HG03460 (cell line): ENCODE data around the gene LYPD6B.

Experiments
- ATAC-seq: cut with Tn5 transposase; IDR thresholded peaks from one replicate; pipeline ENCODE4 v1.9.1; 2021; ENCODE audit not compliant: unreplicated experiment

LYPD6B gene

DNA sequence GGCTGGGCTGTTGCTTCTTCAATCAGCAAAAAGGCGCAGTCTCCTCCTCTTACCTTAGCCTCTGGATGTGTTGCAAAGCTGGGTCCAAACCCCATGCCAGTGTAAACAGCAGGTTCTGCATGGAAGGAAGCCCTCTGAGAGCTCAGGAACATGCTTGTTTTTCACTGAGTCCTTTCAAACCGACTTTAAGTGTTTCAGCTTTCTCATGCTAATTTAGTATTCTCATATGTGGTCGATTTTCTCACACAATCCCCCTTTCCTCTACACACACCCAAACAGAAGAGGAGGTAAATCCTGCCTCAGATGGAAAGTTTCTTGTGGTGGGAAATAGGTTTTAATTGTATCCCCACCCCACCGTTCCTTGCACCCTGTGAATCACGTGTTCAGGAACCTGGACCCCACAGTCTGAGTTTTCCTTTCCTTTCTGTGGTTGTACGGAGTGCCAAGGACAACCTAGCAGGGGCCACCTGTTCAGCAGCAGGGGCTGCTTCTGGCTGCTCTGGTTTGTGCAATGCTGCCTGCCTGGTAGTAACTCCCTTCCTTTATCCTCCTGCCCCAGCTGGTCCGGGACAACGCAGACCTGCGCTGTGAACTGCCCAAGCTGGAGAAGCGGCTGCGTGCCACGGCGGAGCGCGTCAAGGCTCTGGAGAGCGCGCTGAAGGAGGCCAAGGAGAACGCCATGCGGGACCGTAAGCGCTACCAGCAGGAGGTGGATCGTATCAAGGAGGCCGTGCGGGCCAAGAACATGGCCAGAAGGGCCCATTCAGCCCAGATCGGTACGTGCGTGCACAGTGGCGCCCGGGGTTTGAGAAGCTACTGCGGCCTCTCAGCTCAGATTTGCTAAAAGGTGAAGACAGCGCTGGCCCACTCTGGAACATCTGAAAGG lies 28.7 kb upstream of the LYPD6B start:
- ATAC-seq, result no peak

DNA sequence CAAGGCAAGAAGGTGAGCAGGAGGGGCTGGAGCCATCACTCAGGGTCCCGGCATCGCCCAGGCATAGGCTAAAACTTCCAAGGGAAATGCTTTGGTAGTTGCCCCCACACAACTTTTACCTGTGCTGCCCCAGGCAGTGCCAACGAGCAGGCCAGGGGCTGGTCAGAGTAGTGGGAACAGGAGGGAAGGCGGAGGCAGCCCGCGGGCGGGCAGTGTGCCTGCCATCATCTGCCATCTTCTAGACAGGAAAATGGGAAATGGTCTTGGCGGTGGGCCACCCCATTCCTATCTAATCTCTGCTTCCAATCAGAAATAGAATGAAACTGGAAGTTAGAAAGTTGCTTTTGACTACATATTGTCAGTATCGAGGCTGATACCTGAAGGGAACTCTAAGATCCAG lies 26.0 kb upstream of the LYPD6B start:
- ATAC-seq, result no peak

- ATAC-seq, result no peak
These were observed 23.0 kb upstream of the LYPD6B start for GRCh38 chr2:149015501-149015900.

DNA sequence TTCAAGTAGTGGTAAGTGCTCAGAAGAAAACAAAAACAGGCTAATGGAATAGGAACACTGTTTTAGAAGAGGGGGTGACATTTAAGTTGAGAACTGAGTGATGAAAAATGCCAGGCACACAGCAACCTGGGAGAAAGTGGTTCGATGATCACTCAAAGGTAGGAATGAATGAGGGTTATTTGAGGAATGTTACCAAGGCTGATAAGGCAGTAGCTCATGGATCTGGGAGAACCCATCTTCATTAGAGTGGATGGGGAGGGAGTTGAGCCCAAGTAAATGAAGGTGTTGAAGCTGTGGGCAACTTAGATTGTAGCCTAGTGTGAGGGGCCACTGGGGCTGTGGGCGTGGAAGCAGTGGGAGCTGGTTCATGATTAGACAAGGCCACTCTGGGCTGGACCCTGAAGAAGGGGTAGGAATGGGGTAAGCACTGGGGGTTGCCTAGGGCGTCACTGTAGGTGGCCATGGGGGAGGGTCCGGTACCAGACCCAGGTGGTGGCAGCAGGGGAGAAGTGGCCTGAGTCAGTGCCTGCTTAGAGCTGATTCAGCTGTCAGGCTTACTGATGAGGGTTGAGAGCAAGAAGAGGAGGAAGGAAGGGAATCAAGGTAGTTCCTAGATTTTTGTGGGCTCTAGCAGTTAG lies 22.5 kb upstream of the LYPD6B start:
- no peak for ATAC-seq

- no peak for ATAC-seq
These were observed 21.1 kb upstream of the LYPD6B start for GRCh38 chr2:149017116-149017985.

DNA sequence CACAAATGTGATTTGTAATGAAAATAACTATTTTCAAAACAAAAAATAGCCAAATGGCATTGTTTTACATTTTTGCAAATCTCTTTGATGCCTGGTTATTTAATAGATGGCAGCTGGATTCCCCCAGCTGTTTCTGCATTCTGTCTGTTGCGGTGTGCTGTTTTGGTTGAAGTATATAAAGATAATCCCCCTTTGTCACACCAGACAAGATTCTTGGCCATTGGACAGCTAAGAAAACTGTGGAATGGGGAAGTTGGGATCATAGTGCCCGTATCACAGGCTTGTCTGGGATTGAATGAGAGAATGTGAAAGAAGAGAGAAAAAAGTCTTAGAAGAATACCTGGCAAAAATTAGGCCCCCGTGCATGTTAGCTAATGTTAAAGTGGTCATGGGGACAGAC lies 19.5 kb upstream of the LYPD6B start:
- no peak for ATAC-seq

- no peak for ATAC-seq
These were observed 18.7 kb upstream of the LYPD6B start for GRCh38 chr2:149019768-149020167.

GRCh38 chr2:149020432-149020851 lies 18.1 kb upstream of the LYPD6B start:
- ATAC-seq, result peak; percentile 25

GRCh38 chr2:149021271-149021719 lies 17.2 kb upstream of the LYPD6B start:
- peak; percentile 71 for ATAC-seq

GRCh38 chr2:149021761-149022160 lies 16.7 kb upstream of the LYPD6B start:
- peak; percentile 66 for ATAC-seq

GRCh38 chr2:149023091-149023490 lies 15.4 kb upstream of the LYPD6B start:
- ATAC-seq, result no peak

- no peak for ATAC-seq
These were observed 10.8 kb upstream of the LYPD6B start for GRCh38 chr2:149027590-149028250.

DNA sequence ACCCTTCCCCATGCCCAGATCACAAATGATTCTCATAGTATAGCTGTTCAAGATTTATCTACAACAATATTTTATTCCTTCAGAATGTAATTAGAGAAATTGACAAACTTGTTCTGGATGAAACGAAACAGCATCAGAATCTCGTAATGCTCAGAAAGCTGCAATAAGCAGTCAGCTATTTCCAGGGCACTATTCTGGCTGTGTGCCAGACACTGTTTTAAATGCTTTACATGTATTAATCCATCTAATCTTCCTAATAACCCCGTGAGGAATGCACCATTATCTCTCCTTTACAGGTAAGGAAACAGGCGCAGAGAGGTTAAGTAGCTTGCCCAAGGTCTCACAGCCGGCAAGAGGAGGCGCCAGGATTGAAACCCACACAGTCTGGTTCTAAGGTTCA lies 10.1 kb upstream of the LYPD6B start:
- ATAC-seq, result no peak

- no peak for ATAC-seq
These were observed 9.6 kb upstream of the LYPD6B start for GRCh38 chr2:149028891-149029290.

DNA sequence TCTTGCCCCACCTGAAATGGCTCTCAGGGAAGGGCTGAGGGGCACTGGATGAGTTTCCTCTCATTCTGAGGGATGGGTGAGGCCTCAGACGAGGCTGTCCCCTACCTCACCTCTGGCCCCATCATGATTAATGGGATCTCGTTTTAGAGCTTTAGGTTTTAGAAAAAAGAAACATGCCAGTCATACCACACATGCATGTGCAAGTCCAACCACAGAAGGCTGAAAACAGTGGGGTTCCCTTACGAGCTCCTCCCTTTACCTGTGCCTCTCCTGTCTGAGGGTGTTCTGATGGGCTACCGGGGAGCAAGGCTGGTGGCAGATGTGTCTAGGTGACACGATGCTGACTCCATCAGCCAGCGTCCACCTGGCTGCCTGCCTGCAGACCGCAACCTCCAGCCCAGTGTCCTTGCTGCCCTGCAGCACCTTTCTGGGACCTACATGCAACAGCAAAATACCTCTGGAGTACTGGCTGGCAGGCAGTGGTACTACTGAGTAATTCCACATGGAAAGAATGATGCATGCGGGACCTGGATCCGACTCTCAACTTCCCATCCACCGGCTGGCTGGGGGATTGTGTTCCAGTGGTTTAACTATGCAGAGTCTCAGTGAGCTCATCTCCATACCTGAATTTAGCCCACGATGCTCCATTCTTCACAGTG lies 9.1 kb upstream of the LYPD6B start:
- ATAC-seq, result no peak

DNA sequence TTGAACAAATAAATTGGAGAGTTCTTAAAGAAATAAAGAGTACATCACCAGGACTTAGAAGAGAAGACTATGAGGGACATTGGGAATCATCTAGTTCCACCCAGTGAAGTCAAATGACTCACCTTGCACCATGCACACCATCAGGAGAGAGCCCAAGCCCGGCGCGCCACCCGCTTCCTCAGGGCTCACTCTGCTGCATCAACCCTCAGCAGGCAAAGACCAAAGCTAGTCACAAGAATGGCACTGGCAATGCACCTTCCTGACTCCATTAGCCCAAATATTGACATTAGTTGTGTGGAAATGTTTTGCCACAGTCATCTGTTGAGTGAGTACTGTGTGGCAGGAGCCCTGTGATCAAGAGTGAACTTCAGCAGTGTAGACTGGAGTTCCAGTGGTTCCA lies 7.1 kb upstream of the LYPD6B start:
- no peak for ATAC-seq

- ATAC-seq, result no peak
These were observed 4.8 kb upstream of the LYPD6B start for GRCh38 chr2:149033716-149034115.

- no peak for ATAC-seq
These were observed 4.1 kb upstream of the LYPD6B start for GRCh38 chr2:149034406-149034805.

DNA sequence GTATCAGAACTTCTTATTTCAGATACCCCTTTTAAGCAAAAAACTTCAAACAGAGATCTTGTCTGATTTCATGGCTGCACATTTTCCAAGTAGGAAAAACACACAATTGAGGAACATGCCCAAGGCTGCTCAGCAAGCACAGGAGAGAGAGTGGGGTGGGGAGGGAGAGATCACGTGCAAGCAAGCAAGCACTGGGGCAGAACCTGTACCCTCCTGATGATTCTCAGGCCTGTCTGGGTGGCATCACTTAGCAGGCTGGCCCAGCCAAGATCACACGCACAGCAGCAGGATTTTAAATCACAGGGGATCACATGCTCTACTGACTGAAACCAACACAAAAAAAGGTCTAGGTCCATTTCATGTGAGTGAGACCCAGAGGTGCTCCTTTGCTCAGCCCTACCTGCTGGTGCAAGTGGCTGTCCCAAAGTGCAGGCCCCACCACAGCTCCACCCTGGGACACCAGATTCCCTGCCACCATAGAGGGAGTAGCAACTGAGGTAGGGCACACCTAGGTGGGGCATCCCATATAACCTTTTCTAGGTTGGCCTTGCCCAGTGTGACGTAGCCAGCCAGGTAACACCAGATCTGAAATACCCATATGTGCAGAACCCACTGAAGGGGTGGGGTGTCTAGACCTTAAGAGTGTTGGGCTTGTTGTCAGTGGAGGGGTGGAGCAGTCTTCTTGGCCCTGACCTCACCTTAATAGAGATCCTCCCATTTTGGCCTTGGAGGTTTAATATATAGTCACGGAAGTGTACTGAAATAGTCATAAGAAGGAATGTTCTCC lies 1.8 kb upstream of the LYPD6B start:
- no peak for ATAC-seq

- ATAC-seq, result no peak
These were observed 648 bp upstream of the LYPD6B start for GRCh38 chr2:149037851-149038250.
